Measurements from ENCODE around the gene SPSB1.

- TF ChIP-seq TAF1 (IDR thresholded peaks at IDR 0.05; ENCODE audit: low read depth) (no peak), ZBTB7A (IDR thresholded peaks at IDR 0.05; ENCODE audit: low read depth) (no peak), FOXM1 (IDR thresholded peaks at IDR 0.05; ENCODE audit: borderline replicate concordance, low read depth) (no peak), EP300 (IDR thresholded peaks at IDR 0.05; ENCODE audit: borderline replicate concordance) (no peak), USF1 (IDR thresholded peaks at IDR 0.05) (no peak), CEBPB (IDR thresholded peaks at IDR 0.05) (peak; percentile 82), EGR1 (IDR thresholded peaks at IDR 0.05) (no peak), RAD21 (IDR thresholded peaks at IDR 0.05; ENCODE audit: low read depth) (no peak), NFIC (IDR thresholded peaks at IDR 0.05) (no peak), TEAD4 (IDR thresholded peaks at IDR 0.05) (no peak), TCF12 (IDR thresholded peaks at IDR 0.05; ENCODE audit: low read depth) (no peak), YY1 (IDR thresholded peaks at IDR 0.05; ENCODE audit: low read depth) (no peak)
- TF ChIP-seq, protein P1, sequence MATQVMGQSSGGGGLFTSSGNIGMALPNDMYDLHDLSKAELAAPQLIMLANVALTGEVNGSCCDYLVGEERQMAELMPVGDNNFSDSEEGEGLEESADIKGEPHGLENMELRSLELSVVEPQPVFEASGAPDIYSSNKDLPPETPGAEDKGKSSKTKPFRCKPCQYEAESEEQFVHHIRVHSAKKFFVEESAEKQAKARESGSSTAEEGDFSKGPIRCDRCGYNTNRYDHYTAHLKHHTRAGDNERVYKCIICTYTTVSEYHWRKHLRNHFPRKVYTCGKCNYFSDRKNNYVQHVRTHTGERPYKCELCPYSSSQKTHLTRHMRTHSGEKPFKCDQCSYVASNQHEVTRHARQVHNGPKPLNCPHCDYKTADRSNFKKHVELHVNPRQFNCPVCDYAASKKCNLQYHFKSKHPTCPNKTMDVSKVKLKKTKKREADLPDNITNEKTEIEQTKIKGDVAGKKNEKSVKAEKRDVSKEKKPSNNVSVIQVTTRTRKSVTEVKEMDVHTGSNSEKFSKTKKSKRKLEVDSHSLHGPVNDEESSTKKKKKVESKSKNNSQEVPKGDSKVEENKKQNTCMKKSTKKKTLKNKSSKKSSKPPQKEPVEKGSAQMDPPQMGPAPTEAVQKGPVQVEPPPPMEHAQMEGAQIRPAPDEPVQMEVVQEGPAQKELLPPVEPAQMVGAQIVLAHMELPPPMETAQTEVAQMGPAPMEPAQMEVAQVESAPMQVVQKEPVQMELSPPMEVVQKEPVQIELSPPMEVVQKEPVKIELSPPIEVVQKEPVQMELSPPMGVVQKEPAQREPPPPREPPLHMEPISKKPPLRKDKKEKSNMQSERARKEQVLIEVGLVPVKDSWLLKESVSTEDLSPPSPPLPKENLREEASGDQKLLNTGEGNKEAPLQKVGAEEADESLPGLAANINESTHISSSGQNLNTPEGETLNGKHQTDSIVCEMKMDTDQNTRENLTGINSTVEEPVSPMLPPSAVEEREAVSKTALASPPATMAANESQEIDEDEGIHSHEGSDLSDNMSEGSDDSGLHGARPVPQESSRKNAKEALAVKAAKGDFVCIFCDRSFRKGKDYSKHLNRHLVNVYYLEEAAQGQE (IDR thresholded peaks at IDR 0.05; ENCODE audit: low read depth), result no peak
- TF ChIP-seq, protein P2, sequence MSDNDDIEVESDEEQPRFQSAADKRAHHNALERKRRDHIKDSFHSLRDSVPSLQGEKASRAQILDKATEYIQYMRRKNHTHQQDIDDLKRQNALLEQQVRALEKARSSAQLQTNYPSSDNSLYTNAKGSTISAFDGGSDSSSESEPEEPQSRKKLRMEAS (IDR thresholded peaks at IDR 0.05), result no peak
These were observed 2.8 kb upstream of the SPSB1 start for GRCh38 chr1:9289711-9290485.
